ENCODE measurements around the gene WWC1.
"Not testable (repeated sequence)": the region's sequence is repeated elsewhere in the genome, so short reads cannot be mapped to it uniquely, and the experiment has no call there.

The WWC1 gene

GRCh38 chr5:168307925-168308584, 16.6 kb downstream of the WWC1 start:
- no peak for DNase-seq (ENCODE audit: low spot score in 2 of 2)
- Histone ChIP-seq H3K9me3 (no peaks in the 10 kb centered on the region), H3K27me3 (ENCODE audit: low read depth) (no peaks in the 10 kb centered on the region), H3K4me1 (no peaks in the 10 kb centered on the region), H3K4me3 (no peak overlapping the region), H3K36me3 (replicated peaks) (no peaks in the 10 kb centered on the region)
- in situ Hi-C loops (cut with MboI; ENCODE audit: low sequenced_read_pairs): no loop called here

- H3K4me1 ChIP-seq: no peaks in the 10 kb centered on the region
- no peaks in the 10 kb centered on the region for H3K27me3 ChIP-seq (ENCODE audit: low read depth)
- in situ Hi-C loops (cut with MboI; ENCODE audit: low sequenced_read_pairs): no loop called here
- H3K36me3 ChIP-seq (replicated peaks): no peaks in the 10 kb centered on the region
- no peak overlapping the region for H3K4me3 ChIP-seq
- no peaks in the 10 kb centered on the region for H3K9me3 ChIP-seq
- no peak for DNase-seq (ENCODE audit: low spot score in 2 of 2)
Measured at GRCh38 chr5:168308976-168309598, 17.6 kb downstream of the WWC1 start.

GRCh38 chr5:168310541-168310940, 19.1 kb downstream of the WWC1 start:
- H3K4me3 ChIP-seq; in situ Hi-C loops (cut with MboI; ENCODE audit: low sequenced_read_pairs); DNase-seq (ENCODE audit: low spot score in 2 of 2); H3K9me3 ChIP-seq; H3K36me3 ChIP-seq (replicated peaks); H3K4me1 ChIP-seq; H3K27me3 ChIP-seq (ENCODE audit: low read depth): not testable (repeated sequence)

- H3K27me3 ChIP-seq (ENCODE audit: low read depth): no peaks in the 10 kb centered on the region
- no peaks in the 10 kb centered on the region for H3K36me3 ChIP-seq (replicated peaks)
- in situ Hi-C loops (cut with MboI; ENCODE audit: low sequenced_read_pairs): no loop called here
- H3K4me1 ChIP-seq: no peaks in the 10 kb centered on the region
- no peaks in the 10 kb centered on the region for H3K9me3 ChIP-seq
- DNase-seq (ENCODE audit: low spot score in 2 of 2): no peak
- no peak overlapping the region for H3K4me3 ChIP-seq
Measured at GRCh38 chr5:168311061-168311566, 19.7 kb downstream of the WWC1 start.

GRCh38 chr5:168312606-168313295, 21.3 kb downstream of the WWC1 start:
- Histone ChIP-seq H3K27me3 (ENCODE audit: low read depth) (no peaks in the 10 kb centered on the region), H3K9me3 (no peaks in the 10 kb centered on the region), H3K36me3 (replicated peaks) (no peaks in the 10 kb centered on the region), H3K4me3 (no peak overlapping the region), H3K4me1 (peaks cover 9% of the 10 kb centered on the region; the same call in 1 of the 2 replicates)
- no peak for DNase-seq (ENCODE audit: low spot score in 2 of 2)
- in situ Hi-C loops (cut with MboI; ENCODE audit: low sequenced_read_pairs): no loop called here

- Histone ChIP-seq H3K36me3 (replicated peaks) (no peaks in the 10 kb centered on the region), H3K9me3 (no peaks in the 10 kb centered on the region), H3K4me3 (no peak overlapping the region), H3K4me1 (peaks cover 13% of the 10 kb centered on the region; the same call in 1 of the 2 replicates), H3K27me3 (ENCODE audit: low read depth) (no peaks in the 10 kb centered on the region)
- no peak for DNase-seq (ENCODE audit: low spot score in 2 of 2)
- in situ Hi-C loops (cut with MboI; ENCODE audit: low sequenced_read_pairs): no loop called here
Measured at GRCh38 chr5:168313596-168314204, 22.3 kb downstream of the WWC1 start.

- H3K36me3 ChIP-seq (replicated peaks): no peaks in the 10 kb centered on the region
- no peak for DNase-seq (ENCODE audit: low spot score in 2 of 2)
- no peak overlapping the region for H3K4me3 ChIP-seq
- peaks cover 13% of the 10 kb centered on the region; the same call in 1 of the 2 replicates for H3K4me1 ChIP-seq
- in situ Hi-C loops (cut with MboI; ENCODE audit: low sequenced_read_pairs): no loop called here
- no peaks in the 10 kb centered on the region for H3K9me3 ChIP-seq
- no peaks in the 10 kb centered on the region for H3K27me3 ChIP-seq (ENCODE audit: low read depth)
Measured at GRCh38 chr5:168314735-168315411, 23.4 kb downstream of the WWC1 start.

- in situ Hi-C loops (cut with MboI; ENCODE audit: low sequenced_read_pairs): no loop called here
- Histone ChIP-seq H3K9me3 (no peaks in the 10 kb centered on the region), H3K4me3 (no peak overlapping the region), H3K27me3 (ENCODE audit: low read depth) (no peaks in the 10 kb centered on the region), H3K4me1 (peaks cover 13% of the 10 kb centered on the region; the same call in 1 of the 2 replicates), H3K36me3 (replicated peaks) (no peaks in the 10 kb centered on the region)
- peak in 1 of 2 experiments; percentile 1 for DNase-seq (ENCODE audit: low spot score in 2 of 2)
Measured at GRCh38 chr5:168315416-168316138, 24.1 kb downstream of the WWC1 start.

GRCh38 chr5:168316139-168316578, 24.7 kb downstream of the WWC1 start:
- H3K36me3 ChIP-seq (replicated peaks): no peaks in the 10 kb centered on the region
- no peak overlapping the region for H3K4me3 ChIP-seq
- no peak for DNase-seq (ENCODE audit: low spot score in 2 of 2)
- H3K9me3 ChIP-seq: no peaks in the 10 kb centered on the region
- in situ Hi-C loops (cut with MboI; ENCODE audit: low sequenced_read_pairs): no loop called here
- H3K4me1 ChIP-seq: peaks cover 13% of the 10 kb centered on the region; the same call in 1 of the 2 replicates
- H3K27me3 ChIP-seq (ENCODE audit: low read depth): no peaks in the 10 kb centered on the region

- H3K4me3 ChIP-seq: no peak overlapping the region
- H3K9me3 ChIP-seq: no peaks in the 10 kb centered on the region
- in situ Hi-C loops (cut with MboI; ENCODE audit: low sequenced_read_pairs): no loop called here
- peak in 1 of 2 experiments; percentile 0 for DNase-seq (ENCODE audit: low spot score in 2 of 2)
- no peaks in the 10 kb centered on the region for H3K27me3 ChIP-seq (ENCODE audit: low read depth)
- peaks cover 13% of the 10 kb centered on the region; the same call in 1 of the 2 replicates for H3K4me1 ChIP-seq
- H3K36me3 ChIP-seq (replicated peaks): no peaks in the 10 kb centered on the region
Measured at GRCh38 chr5:168317096-168317520, 25.7 kb downstream of the WWC1 start.

GRCh38 chr5:168317521-168318147, 26.2 kb downstream of the WWC1 start:
- H3K4me1 ChIP-seq: peaks cover 13% of the 10 kb centered on the region; the same call in 1 of the 2 replicates
- H3K27me3 ChIP-seq (ENCODE audit: low read depth): no peaks in the 10 kb centered on the region
- H3K4me3 ChIP-seq: no peak overlapping the region
- H3K9me3 ChIP-seq: no peaks in the 10 kb centered on the region
- H3K36me3 ChIP-seq (replicated peaks): no peaks in the 10 kb centered on the region
- in situ Hi-C loops (cut with MboI; ENCODE audit: low sequenced_read_pairs): no loop called here
- DNase-seq (ENCODE audit: low spot score in 2 of 2): peak; percentile 67 to 70

GRCh38 chr5:168318240-168318639, 26.8 kb downstream of the WWC1 start:
- Histone ChIP-seq H3K4me1 (peaks cover 13% of the 10 kb centered on the region; the same call in 1 of the 2 replicates), H3K36me3 (replicated peaks) (no peaks in the 10 kb centered on the region), H3K4me3 (no peak overlapping the region), H3K27me3 (ENCODE audit: low read depth) (no peaks in the 10 kb centered on the region), H3K9me3 (no peaks in the 10 kb centered on the region)
- in situ Hi-C loops (cut with MboI; ENCODE audit: low sequenced_read_pairs): no loop called here
- DNase-seq (ENCODE audit: low spot score in 2 of 2): no peak
